DMS153 treated with DMSO at 0.1 percent for 48 hours (cell line): Measurements from ENCODE around the gene TMPO.
A peak's percentile ranks its signal among the peaks of the same experiment; 100 is the strongest.
"Not testable (repeated sequence)": the region's sequence is repeated elsewhere in the genome, so short reads cannot be mapped to it uniquely, and the experiment has no call there.

Experiments used
- DNase-seq: peaks from one replicate; lab custom pipeline; 2025; ENCODE audit not compliant: unreplicated experiment; lab: John Stamatoyannopoulos, UW

TMPO gene

GRCh38 chr12:98578392-98578791 is 63.0 kb downstream of the TMPO start:
- DNase-seq = no peak

- no peak for DNase-seq
These were observed 63.4 kb downstream of the TMPO start for GRCh38 chr12:98578821-98579220.

GRCh38 chr12:98579347-98579746 is 64.0 kb downstream of the TMPO start:
- DNase-seq = no peak

- no peak for DNase-seq
These were observed 64.4 kb downstream of the TMPO start for GRCh38 chr12:98579835-98580234.

GRCh38 chr12:98580695-98581094 is 65.3 kb downstream of the TMPO start:
- no peak for DNase-seq

GRCh38 chr12:98581101-98581500 is 65.7 kb downstream of the TMPO start:
- no peak for DNase-seq

GRCh38 chr12:98582093-98582492 is 66.7 kb downstream of the TMPO start:
- DNase-seq = no peak

- no peak for DNase-seq
These were observed 71.7 kb downstream of the TMPO start for GRCh38 chr12:98587084-98587483.

GRCh38 chr12:98591209-98591608 is 75.8 kb downstream of the TMPO start:
- no peak for DNase-seq

- DNase-seq = no peak
These were observed 77.5 kb downstream of the TMPO start for GRCh38 chr12:98592825-98593322.

GRCh38 chr12:98593351-98594049 is 78.1 kb downstream of the TMPO start, which contains the start of gene SLC25A3:
Gene SLC25A3 (plus strand): TSS chr12:98593686. CDS start chr12:98593979, 293 bp downstream.
- peak; percentile 91 for DNase-seq

GRCh38 chr12:98594050-98594835 is 78.9 kb downstream of the TMPO start:
- no peak for DNase-seq

GRCh38 chr12:98595243-98595988 is 80.0 kb downstream of the TMPO start:
- DNase-seq = no peak

- not testable (repeated sequence) for DNase-seq
These were observed 81.9 kb downstream of the TMPO start for GRCh38 chr12:98597313-98597712.
